HUES6 (cell line): ENCODE data around the gene NDUFA13.

Experiments used
- H3K27ac ChIP-seq: 2 replicates; pipeline ENCODE4 v1.7.0; 2013; ENCODE audit warnings: low read depth, mild to moderate bottlenecking, low read length, inconsistent platforms
- H3K27me3 ChIP-seq: 2 replicates; pipeline ENCODE4 v1.6.1; 2013; ENCODE audit warnings: low read length; ENCODE audit not compliant: control insufficient read depth, insufficient read depth
- H3K36me3 ChIP-seq: 2 replicates; pipeline ENCODE4 v1.6.1; 2013; ENCODE audit warnings: low read length; ENCODE audit not compliant: control insufficient read depth, insufficient read depth
- H3K4me1 ChIP-seq: 2 replicates; pipeline ENCODE4 v1.6.1; 2013; ENCODE audit warnings: low read length; ENCODE audit not compliant: control insufficient read depth, insufficient read depth
- H3K4me3 ChIP-seq: 2 replicates; pipeline ENCODE4 v1.5.1; 2013; ENCODE audit warnings: low read depth, low read length
- H3K9ac ChIP-seq: one replicate; pipeline ENCODE4 v1.6.1; 2013; ENCODE audit warnings: mild to moderate bottlenecking, low read length
- H3K9me3 ChIP-seq: 2 replicates; pipeline ENCODE4 v1.6.1; 2013; ENCODE audit warnings: low read depth, low read length; ENCODE audit not compliant: control insufficient read depth, insufficient read depth

Gene NDUFA13

DNA sequence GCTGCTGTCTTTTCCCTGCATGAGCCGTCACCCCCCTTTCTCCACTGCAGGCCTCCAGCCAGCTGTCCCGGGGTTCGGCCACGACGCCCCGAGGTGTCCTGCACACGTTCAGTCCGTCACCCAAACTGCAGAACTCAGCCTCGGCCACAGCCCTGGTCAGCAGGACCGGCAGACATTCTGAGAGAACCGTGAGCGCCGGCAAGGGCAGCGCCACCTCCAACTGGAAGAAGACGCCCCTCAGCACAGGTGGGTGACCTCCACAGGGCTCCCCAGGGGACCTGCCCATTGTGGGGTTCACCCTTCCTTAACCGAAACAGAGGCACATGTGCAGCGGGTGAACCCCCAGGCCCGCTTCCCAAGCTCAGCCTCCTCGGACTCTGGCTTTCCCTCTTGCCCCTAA, 13.7 kb upstream of the NDUFA13 start:
- H3K9me3 ChIP-seq: no peaks in the 10 kb centered on the region
- H3K4me3 ChIP-seq: no peak overlapping the region
- H3K36me3 ChIP-seq: peaks cover 95% of the 10 kb centered on the region
- no peak overlapping the region for H3K9ac ChIP-seq
- no peaks in the 10 kb centered on the region for H3K4me1 ChIP-seq
- H3K27me3 ChIP-seq: no peaks in the 10 kb centered on the region
- no peak overlapping the region for H3K27ac ChIP-seq

DNA sequence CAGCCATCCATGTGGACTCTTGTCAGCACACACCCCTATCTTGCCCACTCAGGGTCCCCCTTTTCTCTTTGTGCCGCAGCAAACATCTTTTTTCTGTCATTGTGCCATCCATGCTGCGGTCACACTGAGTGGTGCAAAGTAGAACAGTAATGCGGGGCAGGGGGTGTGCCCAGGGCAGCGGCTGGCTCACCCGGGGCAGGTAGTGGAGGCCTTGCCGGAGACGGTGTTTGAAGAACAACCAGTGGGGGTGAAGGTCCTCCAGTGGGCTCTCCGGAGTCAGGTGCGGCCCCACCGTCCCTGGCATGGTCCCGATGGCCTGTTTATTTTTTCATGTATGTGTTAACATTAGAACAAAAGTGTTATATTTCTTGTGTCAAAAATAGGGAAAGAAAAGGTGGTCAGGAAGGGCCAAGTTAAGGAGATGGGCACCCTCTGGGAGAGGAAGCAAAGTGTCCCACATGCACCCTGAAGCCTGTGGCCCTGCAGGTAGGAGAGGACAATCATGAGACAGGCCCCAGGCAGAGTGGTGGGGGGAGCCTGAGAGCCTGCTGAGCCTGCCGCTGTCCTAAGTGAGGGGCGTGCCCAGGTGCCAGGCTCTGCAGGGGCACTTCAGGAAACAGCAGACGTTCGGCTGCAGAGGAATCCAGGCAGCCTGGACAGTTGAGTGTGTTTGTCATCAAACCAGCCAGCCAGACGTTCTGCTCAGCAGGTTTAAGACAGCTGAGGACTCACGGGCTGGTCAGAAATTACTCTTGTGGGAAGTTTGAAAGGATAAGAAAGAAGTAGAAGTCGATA, 13.0 kb upstream of the NDUFA13 start:
- H3K36me3 ChIP-seq: peaks cover 92% of the 10 kb centered on the region
- no peaks in the 10 kb centered on the region for H3K9me3 ChIP-seq
- H3K27me3 ChIP-seq: no peaks in the 10 kb centered on the region
- no peak overlapping the region for H3K9ac ChIP-seq
- H3K4me3 ChIP-seq: no peak overlapping the region
- no peaks in the 10 kb centered on the region for H3K4me1 ChIP-seq
- no peak overlapping the region; the same call in 1 of the 2 replicates for H3K27ac ChIP-seq

DNA sequence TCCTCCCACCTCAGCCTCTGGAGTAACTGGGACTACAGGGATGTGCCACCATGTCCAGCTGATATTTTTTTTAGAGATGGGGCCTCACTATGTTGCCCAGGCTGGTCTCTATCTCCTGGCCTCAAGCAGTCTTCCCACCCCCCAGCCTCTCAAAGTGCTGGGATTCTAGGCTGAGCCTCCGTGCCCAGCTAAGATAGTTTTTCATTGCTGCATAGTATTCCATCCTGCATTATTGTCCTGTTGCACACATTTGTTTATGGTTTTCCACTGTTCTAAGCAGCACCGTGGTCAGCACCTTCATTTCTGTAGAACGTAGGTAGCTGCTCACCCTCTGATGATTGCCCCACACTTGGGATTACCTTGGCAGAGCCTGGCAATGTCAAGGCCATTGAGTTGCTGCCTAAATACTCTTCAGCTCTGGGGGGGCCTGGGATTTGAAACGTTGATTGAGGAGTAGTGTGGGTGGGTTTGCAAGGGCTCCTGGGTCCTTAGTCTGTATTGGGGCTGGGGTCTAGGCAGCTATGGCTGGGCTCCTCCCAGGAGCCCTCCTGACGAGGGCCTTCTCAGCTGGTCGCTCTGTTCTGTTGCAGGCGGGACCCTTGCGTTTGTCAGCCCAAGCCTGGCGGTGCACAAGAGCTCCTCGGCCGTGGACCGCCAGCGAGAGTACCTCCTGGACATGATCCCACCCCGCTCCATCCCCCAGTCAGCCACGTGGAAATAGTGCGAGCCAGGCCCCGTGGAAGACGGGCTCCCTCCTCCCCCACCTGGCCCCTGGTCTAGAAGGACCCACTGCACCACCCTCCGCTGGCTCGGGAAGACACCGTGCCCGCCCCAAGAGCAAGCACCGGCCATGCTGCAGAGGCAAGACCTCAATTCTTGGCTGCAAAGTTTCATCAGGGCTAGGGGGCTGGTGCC, 11.0 kb upstream of the NDUFA13 start:
- Histone ChIP-seq H3K4me1 (no peaks in the 10 kb centered on the region), H3K9ac (no peak overlapping the region), H3K4me3 (no peak overlapping the region), H3K27me3 (no peaks in the 10 kb centered on the region), H3K36me3 (peaks cover 72% of the 10 kb centered on the region), H3K27ac (no peak overlapping the region), H3K9me3 (no peaks in the 10 kb centered on the region)

DNA sequence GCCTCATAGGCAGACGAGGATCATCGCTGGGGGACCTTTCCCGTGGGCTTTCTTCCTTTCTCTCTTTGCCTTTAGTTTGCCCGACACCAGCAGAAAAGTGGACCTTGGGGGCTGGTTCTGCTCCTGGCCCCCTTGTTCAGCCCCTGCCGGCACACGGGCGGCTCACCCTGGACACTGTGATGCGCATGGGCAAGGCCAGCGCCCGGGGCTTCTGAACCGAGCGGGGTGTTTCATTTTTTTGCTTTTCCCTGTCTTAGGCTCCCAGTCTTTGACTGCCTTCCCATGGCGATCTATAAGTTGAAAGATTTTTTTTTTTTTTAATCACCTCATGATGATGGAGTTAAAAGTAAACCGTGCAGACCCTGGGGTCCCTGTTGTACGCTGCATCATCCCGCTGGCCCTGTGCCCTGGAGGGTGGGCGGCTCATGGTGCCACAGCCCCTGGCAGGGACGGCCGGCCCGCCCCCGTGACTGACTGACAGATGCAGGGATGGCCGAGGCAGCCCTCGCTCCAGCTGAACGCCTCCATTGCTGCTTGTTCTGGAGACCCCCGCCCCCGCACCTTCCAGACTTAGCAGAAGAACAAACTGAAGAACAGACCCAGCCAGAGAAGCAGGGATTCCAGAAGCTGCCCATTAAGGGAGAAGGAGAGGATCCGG, 10.2 kb upstream of the NDUFA13 start:
- H3K27me3 ChIP-seq: no peaks in the 10 kb centered on the region
- no peaks in the 10 kb centered on the region for H3K4me1 ChIP-seq
- no peak overlapping the region for H3K27ac ChIP-seq
- H3K9ac ChIP-seq: no peak overlapping the region
- H3K9me3 ChIP-seq: no peaks in the 10 kb centered on the region
- H3K36me3 ChIP-seq: peaks cover 64% of the 10 kb centered on the region
- no peak overlapping the region for H3K4me3 ChIP-seq

DNA sequence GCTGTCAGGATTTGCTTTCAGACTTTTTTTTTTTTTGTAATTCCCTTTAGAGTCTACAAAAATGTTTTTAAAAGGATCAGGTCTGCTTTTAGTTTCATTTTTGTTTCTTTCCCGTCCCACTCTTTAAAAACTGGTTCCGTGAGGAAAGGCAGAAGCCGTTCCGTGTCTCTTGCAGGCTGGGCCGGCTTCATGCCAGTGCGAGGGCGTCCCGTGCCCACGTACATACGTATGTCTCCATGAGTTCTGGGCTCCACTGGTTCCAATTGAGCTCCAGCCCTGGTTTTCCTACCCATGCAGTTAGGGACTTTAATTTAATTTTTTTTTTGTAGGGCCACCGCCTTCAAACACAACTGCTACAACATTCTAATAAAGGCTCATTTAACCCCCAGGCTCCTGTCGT, 9.4 kb upstream of the NDUFA13 start:
- Histone ChIP-seq H3K27me3 (no peaks in the 10 kb centered on the region), H3K9me3 (no peaks in the 10 kb centered on the region), H3K27ac (no peak overlapping the region), H3K4me1 (no peaks in the 10 kb centered on the region), H3K4me3 (no peak overlapping the region), H3K36me3 (peaks cover 56% of the 10 kb centered on the region), H3K9ac (no peak overlapping the region)

DNA sequence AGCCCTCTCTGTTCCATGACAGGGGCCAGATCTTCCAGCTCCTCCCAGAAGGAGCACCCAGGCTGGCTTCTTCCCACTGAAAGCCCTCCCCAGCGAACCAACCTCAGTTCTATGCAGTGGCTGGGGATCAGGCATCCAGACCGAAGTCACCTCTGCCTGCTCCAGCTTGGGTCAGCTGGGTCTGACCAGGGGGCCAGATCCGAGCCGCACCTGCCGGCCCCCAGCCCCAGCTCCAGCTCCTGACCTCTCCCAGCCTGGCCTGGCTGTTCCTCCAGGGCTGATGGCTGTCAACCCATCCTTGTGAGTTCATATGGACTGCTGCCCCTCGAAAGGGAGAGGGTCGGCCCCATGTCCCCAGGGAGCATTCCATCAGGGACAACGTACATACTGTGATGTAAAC, 8.7 kb upstream of the NDUFA13 start:
- H3K4me1 ChIP-seq: no peaks in the 10 kb centered on the region
- H3K36me3 ChIP-seq: peaks cover 49% of the 10 kb centered on the region
- H3K9me3 ChIP-seq: no peaks in the 10 kb centered on the region
- no peaks in the 10 kb centered on the region for H3K27me3 ChIP-seq
- no peak overlapping the region for H3K4me3 ChIP-seq
- no peak overlapping the region for H3K27ac ChIP-seq
- no peak overlapping the region for H3K9ac ChIP-seq

DNA sequence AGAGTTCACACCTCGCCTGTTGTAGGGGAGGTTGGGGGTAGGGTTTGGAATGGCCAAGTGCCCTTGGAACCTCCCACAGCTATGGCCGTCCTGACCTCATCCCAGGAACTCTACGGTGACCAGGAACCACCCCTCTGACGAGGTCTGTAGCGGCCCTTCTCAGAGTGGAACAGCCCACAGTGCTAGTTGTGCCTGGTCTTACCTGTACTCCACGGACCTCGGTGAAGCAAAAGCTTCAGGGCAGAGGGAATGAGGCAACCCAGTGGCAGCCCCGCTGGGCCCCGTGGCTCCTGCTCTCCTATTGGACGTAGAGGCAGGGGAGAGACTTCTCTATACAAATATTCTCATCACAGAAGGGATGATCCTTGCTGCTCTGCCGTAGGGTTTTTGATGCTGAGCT, 7.8 kb upstream of the NDUFA13 start:
- H3K4me1 ChIP-seq: no peaks in the 10 kb centered on the region
- no peak overlapping the region for H3K27ac ChIP-seq
- H3K9ac ChIP-seq: no peak overlapping the region
- no peak overlapping the region for H3K4me3 ChIP-seq
- peaks cover 40% of the 10 kb centered on the region for H3K36me3 ChIP-seq
- H3K9me3 ChIP-seq: no peaks in the 10 kb centered on the region
- H3K27me3 ChIP-seq: no peaks in the 10 kb centered on the region

DNA sequence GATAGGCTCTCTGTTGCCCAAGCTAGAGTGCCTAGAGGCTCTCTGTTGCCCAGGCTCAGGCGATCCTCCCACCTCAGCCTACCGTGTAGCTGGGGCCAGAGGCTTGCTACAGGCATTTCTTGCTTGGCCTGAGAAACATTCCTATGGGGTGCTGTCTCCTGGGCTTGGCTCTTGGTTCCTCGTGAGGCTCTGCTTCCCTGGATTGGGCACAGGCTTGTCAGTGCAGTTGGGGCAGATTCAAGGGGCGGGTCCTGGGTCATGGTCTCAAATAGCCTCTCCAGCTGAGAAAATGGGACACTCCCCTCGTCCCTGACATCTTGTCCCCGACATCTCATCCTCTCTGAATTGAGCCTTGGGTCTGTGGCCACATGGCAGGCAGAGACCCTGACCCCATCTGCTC, 5.6 kb upstream of the NDUFA13 start:
- no peak overlapping the region for H3K9ac ChIP-seq
- H3K9me3 ChIP-seq: no peaks in the 10 kb centered on the region
- no peak overlapping the region for H3K27ac ChIP-seq
- H3K27me3 ChIP-seq: no peaks in the 10 kb centered on the region
- peaks cover 3% of the 10 kb centered on the region; the same call in 1 of the 2 replicates for H3K4me1 ChIP-seq
- H3K36me3 ChIP-seq: peaks cover 18% of the 10 kb centered on the region
- H3K4me3 ChIP-seq: no peak overlapping the region

DNA sequence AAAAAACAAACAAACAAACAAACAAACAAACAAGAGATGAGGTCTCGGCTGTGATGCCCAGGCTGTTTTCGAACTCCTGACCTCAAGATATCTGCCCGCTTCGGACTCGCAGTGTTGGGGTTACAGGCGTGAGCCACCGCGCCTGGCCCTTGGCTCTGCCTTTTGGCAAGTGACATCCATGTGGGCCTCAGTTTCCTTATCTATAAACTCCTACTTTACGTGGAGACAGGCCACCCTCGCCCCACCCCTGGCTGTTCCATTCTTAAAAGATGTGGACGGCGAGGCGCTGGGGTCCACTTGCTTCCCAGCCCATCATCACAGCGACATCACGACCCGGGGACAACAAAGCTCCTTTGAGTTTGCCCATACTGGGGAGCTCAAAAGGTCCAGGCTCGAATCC, 2.3 kb upstream of the NDUFA13 start:
- Histone ChIP-seq H3K27me3 (no peaks in the 10 kb centered on the region), H3K36me3 (no peaks in the 10 kb centered on the region), H3K4me3 (no peak overlapping the region), H3K4me1 (peaks cover 7% of the 10 kb centered on the region), H3K27ac (no peak overlapping the region), H3K9me3 (no peaks in the 10 kb centered on the region), H3K9ac (no peak overlapping the region)

DNA sequence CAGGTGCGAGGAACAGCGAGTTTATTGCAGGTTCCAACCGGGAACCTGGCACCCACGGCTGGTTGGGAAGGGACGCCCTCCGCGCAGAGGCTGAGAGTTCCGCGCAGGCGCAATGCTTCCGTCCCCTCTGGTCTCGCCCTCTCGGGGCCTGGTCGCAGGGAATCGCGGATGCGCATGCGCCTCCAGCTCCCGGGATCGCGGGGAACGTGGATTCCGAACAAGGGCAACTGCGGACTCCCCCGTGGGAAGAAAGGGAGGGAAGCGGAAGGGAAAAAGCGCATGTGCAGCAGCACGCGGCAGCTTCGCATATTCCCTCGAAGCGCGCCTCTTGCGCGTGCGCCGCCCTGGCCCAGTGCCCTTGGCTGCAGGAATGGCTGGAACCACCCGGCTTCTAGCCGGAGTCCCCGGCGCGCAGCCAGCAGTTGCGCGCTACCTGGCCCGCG, 1.8 kb upstream of the NDUFA13 start:
- Histone ChIP-seq H3K4me3 (no peak overlapping the region), H3K27ac (no peak overlapping the region), H3K9me3 (no peaks in the 10 kb centered on the region), H3K36me3 (peaks cover 3% of the 10 kb centered on the region), H3K27me3 (no peaks in the 10 kb centered on the region), H3K9ac (no peak overlapping the region), H3K4me1 (peaks cover 7% of the 10 kb centered on the region)
